AG09309 (cell line): ENCODE results near the gene PHACTR3.
"Not testable (repeated sequence)": the region's sequence is repeated elsewhere in the genome, so short reads cannot be mapped to it uniquely, and the experiment has no call there.

ENCODE experiments used
- DNase-seq: peaks from one replicate; pipeline ENCODE4 v3.0.0-alpha.2; 2010; ENCODE audit warnings: low read depth
- H3K4me3 ChIP-seq: 2 replicates; pipeline ENCODE4 v1.5.1; 2011; ENCODE audit warnings: mild to moderate bottlenecking, low read depth, low read length, moderate library complexity; ENCODE audit not compliant: control insufficient read depth
- CTCF ChIP-seq: IDR thresholded peaks from 2 replicates; pipeline ENCODE4 v1.5.1; 2011; ENCODE audit warnings: mild to moderate bottlenecking, low read depth, low read length, inconsistent platforms; ENCODE audit not compliant: insufficient read depth, control insufficient read depth; ENCODE audit errors: missing control alignments

Gene PHACTR3

GRCh38 chr20:59888050-59888449 lies 283.7 kb downstream of the PHACTR3 start:
- no peak for DNase-seq
- TF ChIP-seq CTCF: no peak
- no peak overlapping the region for H3K4me3 ChIP-seq

GRCh38 chr20:59890035-59890434 lies 285.7 kb downstream of the PHACTR3 start:
- H3K4me3 ChIP-seq, DNase-seq: not testable (repeated sequence)

- no peak for DNase-seq
- no peak overlapping the region for H3K4me3 ChIP-seq
- no peak for TF ChIP-seq CTCF
Observed at GRCh38 chr20:59891581-59891980, 287.2 kb downstream of the PHACTR3 start.

GRCh38 chr20:59895908-59896307 lies 291.6 kb downstream of the PHACTR3 start:
- no peak for DNase-seq
- no peak overlapping the region for H3K4me3 ChIP-seq
- no peak for TF ChIP-seq CTCF
